ENCODE data around the gene CGB7. TPM values are rescaled to one million over a fixed set of nuclear protein-coding genes. Genes with fewer than 3 reads are reported as not detected.
A peak's percentile ranks its signal among the peaks of the same experiment; 100 is the strongest.
"Not testable (repeated sequence)": the region's sequence is repeated elsewhere in the genome, so short reads cannot be mapped to it uniquely, and the experiment has no call there.

Gene CGB7
- total RNA-seq, 2 donors from 2014 or later: 2.0 to 2.1 TPM

DNA sequence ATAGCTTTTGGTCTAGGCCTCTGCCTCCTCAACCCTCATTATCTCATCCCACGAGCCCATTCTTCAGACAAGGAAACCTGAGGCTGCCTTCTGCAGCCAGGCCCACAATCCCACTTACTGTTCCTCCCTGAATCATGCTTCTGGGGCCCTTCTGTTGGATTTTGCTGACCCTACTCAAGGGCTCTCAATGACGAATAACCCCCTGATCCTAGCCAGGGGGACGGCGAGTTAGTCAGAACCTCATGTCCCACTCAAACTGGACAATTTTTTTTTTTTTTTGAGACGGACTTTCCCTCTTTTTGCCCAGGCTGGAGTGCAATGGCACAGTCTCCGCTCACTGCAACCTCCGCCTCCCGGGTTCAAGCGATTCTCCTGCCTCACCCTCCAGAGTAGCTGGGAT lies 35.4 kb downstream of the CGB7 start:
- H3K4me3 ChIP-seq: no peak overlapping the region
- no peaks in the 10 kb centered on the region for H3K9me3 ChIP-seq
- H3K36me3 ChIP-seq: no peaks in the 10 kb centered on the region
- intact Hi-C loops (cut with DNase I): no loop called here
- no peak overlapping the region for H3K27ac ChIP-seq
- no peak for DNase-seq (ENCODE audit: low spot score)
- H3K4me1 ChIP-seq (replicated peaks): no peaks in the 10 kb centered on the region
- TF ChIP-seq POLR2AphosphoS5 (IDR thresholded peaks at IDR 0.05) (no peak), POLR2A (IDR thresholded peaks at IDR 0.05) (no peak)
- TF ChIP-seq, protein P1, sequence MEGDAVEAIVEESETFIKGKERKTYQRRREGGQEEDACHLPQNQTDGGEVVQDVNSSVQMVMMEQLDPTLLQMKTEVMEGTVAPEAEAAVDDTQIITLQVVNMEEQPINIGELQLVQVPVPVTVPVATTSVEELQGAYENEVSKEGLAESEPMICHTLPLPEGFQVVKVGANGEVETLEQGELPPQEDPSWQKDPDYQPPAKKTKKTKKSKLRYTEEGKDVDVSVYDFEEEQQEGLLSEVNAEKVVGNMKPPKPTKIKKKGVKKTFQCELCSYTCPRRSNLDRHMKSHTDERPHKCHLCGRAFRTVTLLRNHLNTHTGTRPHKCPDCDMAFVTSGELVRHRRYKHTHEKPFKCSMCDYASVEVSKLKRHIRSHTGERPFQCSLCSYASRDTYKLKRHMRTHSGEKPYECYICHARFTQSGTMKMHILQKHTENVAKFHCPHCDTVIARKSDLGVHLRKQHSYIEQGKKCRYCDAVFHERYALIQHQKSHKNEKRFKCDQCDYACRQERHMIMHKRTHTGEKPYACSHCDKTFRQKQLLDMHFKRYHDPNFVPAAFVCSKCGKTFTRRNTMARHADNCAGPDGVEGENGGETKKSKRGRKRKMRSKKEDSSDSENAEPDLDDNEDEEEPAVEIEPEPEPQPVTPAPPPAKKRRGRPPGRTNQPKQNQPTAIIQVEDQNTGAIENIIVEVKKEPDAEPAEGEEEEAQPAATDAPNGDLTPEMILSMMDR (IDR thresholded peaks at IDR 0.05): no peak
- 84% methylated on average over 9 of the region's 9 CpGs for WGBS
- no peaks in the 10 kb centered on the region for H3K27me3 ChIP-seq (replicated peaks; ENCODE audit: insufficient read depth)

DNA sequence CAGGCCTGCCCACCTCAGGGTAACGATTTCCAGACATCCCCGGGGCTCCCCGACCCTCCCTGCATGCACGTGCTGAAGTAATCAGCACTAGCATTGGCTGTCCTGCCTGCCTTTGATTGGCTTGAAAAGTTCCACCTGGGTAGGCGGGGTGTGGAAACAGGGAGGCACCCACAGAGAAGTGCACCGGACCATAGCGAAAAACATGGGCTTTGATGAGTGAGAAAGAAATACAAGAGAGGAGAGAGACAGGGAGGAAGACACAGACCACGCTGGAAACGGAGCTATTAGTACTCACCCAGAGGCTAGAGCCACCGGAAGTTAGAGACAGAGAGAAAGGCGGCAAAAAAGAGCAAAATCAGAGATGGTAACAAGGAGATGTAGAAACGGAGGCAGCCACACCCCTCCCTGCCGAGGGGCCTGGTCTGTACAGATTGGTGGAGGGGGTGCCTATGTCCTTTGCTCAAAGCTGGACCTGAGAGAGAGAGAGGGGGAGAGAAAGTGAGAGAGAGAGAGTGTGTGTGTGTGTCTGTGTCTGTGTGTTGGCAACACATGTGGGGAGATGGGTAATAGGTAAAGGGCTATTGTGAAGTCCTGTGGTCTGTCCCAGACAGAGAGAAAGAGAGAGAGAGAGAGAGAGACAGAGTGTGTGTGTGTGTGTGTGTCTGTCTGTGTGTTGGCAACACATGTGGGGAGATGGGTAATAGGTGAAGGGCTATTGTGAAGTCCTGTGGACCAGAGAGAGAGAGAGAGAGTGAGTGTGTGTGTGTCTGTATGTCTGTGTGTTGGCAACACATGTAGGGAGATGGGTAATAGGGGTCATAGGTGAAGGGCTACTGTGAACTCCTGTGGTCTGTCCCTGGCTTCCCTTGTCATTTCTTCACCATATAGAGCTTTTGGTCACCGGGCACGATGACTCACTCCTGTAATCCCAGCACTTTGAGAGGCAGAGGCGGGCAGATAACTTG lies 36.3 kb downstream of the CGB7 start:
- Histone ChIP-seq H3K4me3 (no peak overlapping the region), H3K27me3 (replicated peaks; ENCODE audit: insufficient read depth) (no peaks in the 10 kb centered on the region), H3K27ac (no peak overlapping the region), H3K36me3 (no peaks in the 10 kb centered on the region), H3K9me3 (no peaks in the 10 kb centered on the region), H3K4me1 (replicated peaks) (no peaks in the 10 kb centered on the region)
- intact Hi-C loops (cut with DNase I): no loop called here
- WGBS: 37% methylated on average over 16 of the region's 16 CpGs
- TF ChIP-seq POLR2AphosphoS5 (IDR thresholded peaks at IDR 0.05): no peak
- TF ChIP-seq POLR2A (IDR thresholded peaks at IDR 0.05): no peak
- TF ChIP-seq, protein P1 (IDR thresholded peaks at IDR 0.05): no peak
- DNase-seq (ENCODE audit: low spot score): no peak

DNA sequence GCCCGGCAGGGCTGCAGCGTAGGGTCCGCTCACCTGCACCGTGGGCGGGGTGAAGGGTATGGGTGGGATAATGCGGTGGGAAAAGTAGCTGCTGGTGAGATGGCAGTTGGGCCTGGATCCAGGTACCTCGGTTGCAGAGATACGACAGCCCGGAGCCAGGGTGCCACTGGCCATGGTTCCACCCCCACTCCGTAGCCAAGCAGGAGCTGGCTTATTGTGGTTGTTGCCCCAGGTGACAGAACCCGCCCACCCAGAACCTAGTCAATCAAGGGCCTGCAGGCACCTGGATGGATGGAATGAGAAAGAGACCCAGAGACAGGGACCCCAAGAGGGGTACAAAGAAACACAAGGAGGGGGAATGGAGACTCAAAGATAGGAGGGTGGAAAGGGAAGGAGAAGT lies 37.2 kb downstream of the CGB7 start:
- Histone ChIP-seq H3K36me3 (no peaks in the 10 kb centered on the region), H3K27me3 (replicated peaks; ENCODE audit: insufficient read depth) (no peaks in the 10 kb centered on the region), H3K4me1 (replicated peaks) (no peaks in the 10 kb centered on the region), H3K4me3 (no peak overlapping the region), H3K27ac (no peak overlapping the region), H3K9me3 (no peaks in the 10 kb centered on the region)
- WGBS: 58% methylated on average over 11 of the region's 11 CpGs
- intact Hi-C loops (cut with DNase I): no loop called here
- TF ChIP-seq POLR2AphosphoS5 (IDR thresholded peaks at IDR 0.05) (no peak), POLR2A (IDR thresholded peaks at IDR 0.05) (no peak)
- TF ChIP-seq, protein P1 (IDR thresholded peaks at IDR 0.05): no peak
- no peak for DNase-seq (ENCODE audit: low spot score)

DNA sequence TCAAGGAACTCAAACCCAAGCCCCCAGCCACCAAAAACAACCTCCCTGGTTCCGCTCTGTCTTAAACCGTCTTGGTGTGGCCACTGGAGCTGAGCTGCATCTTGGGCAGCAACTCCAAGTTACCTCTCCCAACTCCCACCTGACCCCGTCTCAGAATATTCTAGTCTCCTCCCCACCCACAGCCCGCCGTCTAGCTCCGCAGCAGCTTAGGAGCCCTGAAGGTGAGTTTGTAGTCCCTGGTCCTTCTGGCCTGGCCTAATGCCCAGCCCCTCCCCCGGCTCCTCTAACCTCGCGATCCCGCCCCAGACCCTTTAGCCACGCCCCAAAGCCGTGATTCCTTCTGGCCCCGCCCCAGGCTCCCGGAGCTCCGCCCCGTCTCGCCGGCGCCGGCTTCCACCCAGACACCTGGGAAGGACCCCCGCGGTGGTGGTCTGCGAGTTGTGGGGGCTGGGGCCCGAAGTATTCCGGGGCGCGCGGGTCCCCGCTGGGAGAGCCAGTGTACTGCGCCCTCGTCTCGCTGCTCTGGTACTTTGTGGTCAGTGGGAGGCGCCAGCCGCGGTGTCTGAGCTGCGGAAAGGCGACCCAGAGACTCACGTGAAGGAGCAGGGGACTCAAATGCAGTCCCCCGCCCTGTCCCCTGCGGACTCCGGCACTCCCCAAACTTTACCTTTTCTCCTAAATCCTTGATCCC lies 38.2 kb downstream of the CGB7 start:
- TF ChIP-seq, protein P1 (IDR thresholded peaks at IDR 0.05): no peak
- TF ChIP-seq POLR2AphosphoS5 (IDR thresholded peaks at IDR 0.05) (no peak), POLR2A (IDR thresholded peaks at IDR 0.05) (no peak)
- H3K36me3 ChIP-seq: no peaks in the 10 kb centered on the region
- DNase-seq (ENCODE audit: low spot score): peak; percentile 69
- no peaks in the 10 kb centered on the region for H3K27me3 ChIP-seq (replicated peaks; ENCODE audit: insufficient read depth)
- 7% methylated on average over 41 of the region's 41 CpGs for WGBS
- peak overlapping the region; percentile 21 to 35 for H3K4me3 ChIP-seq
- intact Hi-C loops (cut with DNase I): no loop called here
- H3K9me3 ChIP-seq: no peaks in the 10 kb centered on the region
- no peak overlapping the region for H3K27ac ChIP-seq
- H3K4me1 ChIP-seq (replicated peaks): no peaks in the 10 kb centered on the region

DNA sequence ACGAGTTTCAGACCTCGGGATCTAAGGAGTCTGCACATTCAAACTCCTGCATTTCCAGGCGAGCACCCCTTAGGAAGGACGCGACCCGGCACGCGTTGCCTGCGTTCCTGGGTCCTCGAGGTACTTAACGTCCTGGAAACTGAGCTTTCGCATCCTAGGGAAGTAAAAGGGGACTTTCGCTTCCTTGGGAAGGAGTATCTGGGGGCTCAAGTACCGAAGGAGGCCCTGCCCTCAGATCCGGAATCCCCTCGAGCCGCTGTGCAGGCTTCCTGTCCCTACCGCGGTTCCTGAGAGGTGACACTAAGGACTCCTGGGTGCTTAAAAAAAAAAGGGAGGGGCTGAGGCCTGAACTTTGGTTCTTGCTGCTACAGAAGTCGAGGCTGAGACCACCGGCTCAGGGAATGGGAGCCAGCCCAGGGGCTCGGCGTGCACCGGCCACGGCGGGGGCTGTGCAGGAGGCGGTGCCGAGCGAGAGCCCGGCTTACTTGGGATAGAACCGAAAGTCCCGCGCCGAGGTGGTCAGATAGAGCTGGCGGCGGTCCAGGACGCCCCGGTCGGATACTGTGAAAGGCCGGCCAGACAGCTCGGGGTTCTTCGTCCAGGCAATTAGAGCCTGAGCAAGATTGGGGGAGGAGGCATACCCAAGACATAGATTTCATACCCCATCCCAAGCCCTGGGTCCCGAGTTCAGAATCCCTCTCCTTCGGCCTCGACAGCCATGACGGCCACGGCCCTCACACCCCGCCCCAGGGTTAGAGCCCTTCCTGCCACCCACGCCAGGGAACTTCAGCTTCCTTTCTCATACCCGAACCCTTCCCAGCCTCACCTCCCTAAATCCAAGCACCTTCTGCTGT lies 38.9 kb downstream of the CGB7 start:
- intact Hi-C loops (cut with DNase I): not testable (repeated sequence)

More for the DNA sequence above, 38.9 kb downstream of the CGB7 start:
- not testable (repeated sequence) for H3K9me3 ChIP-seq; H3K27me3 ChIP-seq (replicated peaks; ENCODE audit: insufficient read depth); H3K27ac ChIP-seq; H3K36me3 ChIP-seq; DNase-seq (ENCODE audit: low spot score); H3K4me1 ChIP-seq (replicated peaks)
- WGBS: 5% methylated on average over 50 of the region's 50 CpGs
- H3K4me3 ChIP-seq: peak overlapping the region; percentile 16 to 35

All from prostate gland (tissue), 2 donors.